HG02852 (cell line): ENCODE data around the gene IFIT3.
A peak's percentile ranks its signal among the peaks of the same experiment; 100 is the strongest.

ENCODE experiments used
- ATAC-seq: cut with Tn5 transposase; IDR thresholded peaks from one replicate; pipeline ENCODE4 v1.9.1; 2021; ENCODE audit warnings: mild to moderate bottlenecking, moderate library complexity; ENCODE audit not compliant: unreplicated experiment

The IFIT3 gene

GRCh38 chr10:89357096-89357495, 29.3 kb downstream of the IFIT3 start:
- no peak for ATAC-seq

- no peak for ATAC-seq
Measured at GRCh38 chr10:89357975-89358374, 30.2 kb downstream of the IFIT3 start.

GRCh38 chr10:89360157-89360556, 32.4 kb downstream of the IFIT3 start:
- ATAC-seq = no peak

GRCh38 chr10:89362929-89363328, 35.1 kb downstream of the IFIT3 start:
- ATAC-seq = no peak

- ATAC-seq = no peak
Measured at GRCh38 chr10:89363729-89364442, 36.1 kb downstream of the IFIT3 start.

GRCh38 chr10:89364531-89364930, 36.7 kb downstream of the IFIT3 start:
- no peak for ATAC-seq

- ATAC-seq = peak; percentile 66
Measured at GRCh38 chr10:89367529-89367928, 39.7 kb downstream of the IFIT3 start.

GRCh38 chr10:89368129-89368528, 40.3 kb downstream of the IFIT3 start:
- no peak for ATAC-seq

GRCh38 chr10:89369156-89370105, 41.6 kb downstream of the IFIT3 start:
- ATAC-seq = no peak

- no peak for ATAC-seq
Measured at GRCh38 chr10:89371079-89371478, 43.3 kb downstream of the IFIT3 start.

GRCh38 chr10:89371987-89372386, 44.2 kb downstream of the IFIT3 start:
- no peak for ATAC-seq

- no peak for ATAC-seq
Measured at GRCh38 chr10:89373916-89374711, 46.3 kb downstream of the IFIT3 start.

GRCh38 chr10:89374713-89375141, 46.9 kb downstream of the IFIT3 start:
- no peak for ATAC-seq

GRCh38 chr10:89377705-89378637, 50.2 kb downstream of the IFIT3 start, which contains the start of gene IFIT1B:
TSS of gene IFIT1B (plus strand) at chr10:89378056. CDS start at chr10:89378136, 80 bp downstream.
- no peak for ATAC-seq

- ATAC-seq = no peak
Measured at GRCh38 chr10:89379103-89379502, 51.3 kb downstream of the IFIT3 start.

GRCh38 chr10:89382757-89383156, 55.0 kb downstream of the IFIT3 start:
- ATAC-seq = no peak

- no peak for ATAC-seq
Measured at GRCh38 chr10:89384474-89385340, 56.9 kb downstream of the IFIT3 start.

GRCh38 chr10:89388806-89389205, 61.0 kb downstream of the IFIT3 start:
- no peak for ATAC-seq

- ATAC-seq = no peak
Measured at GRCh38 chr10:89389254-89389653, 61.5 kb downstream of the IFIT3 start.
